WI38 (cell line): ENCODE measurements around the gene RNF187.

Experiments
- H3K4me3 ChIP-seq: 2 replicates; pipeline ENCODE4 v1.5.1; 2011; ENCODE audit warnings: low read depth, mild to moderate bottlenecking, control low read depth, low read length
- CTCF ChIP-seq: IDR thresholded peaks from 2 replicates; pipeline ENCODE4 v1.5.1; 2012; ENCODE audit warnings: low read depth, mild to moderate bottlenecking, control low read depth, low read length

Gene RNF187

GRCh38 chr1:228527596-228527995, 40.4 kb downstream of the RNF187 start:
- no peak overlapping the region for H3K4me3 ChIP-seq
- no peak for TF ChIP-seq CTCF

- no peak overlapping the region for H3K4me3 ChIP-seq
- no peak for TF ChIP-seq CTCF
Observed at GRCh38 chr1:228528612-228529011, 41.4 kb downstream of the RNF187 start.

GRCh38 chr1:228530086-228530758, 43.0 kb downstream of the RNF187 start:
- no peak overlapping the region for H3K4me3 ChIP-seq
- TF ChIP-seq CTCF, result no peak

GRCh38 chr1:228530951-228531731, 44.0 kb downstream of the RNF187 start:
- TF ChIP-seq CTCF, result no peak
- no peak overlapping the region for H3K4me3 ChIP-seq

GRCh38 chr1:228538831-228539230, 51.6 kb downstream of the RNF187 start:
- no peak for TF ChIP-seq CTCF
- H3K4me3 ChIP-seq, result no peak overlapping the region

- H3K4me3 ChIP-seq, result no peak overlapping the region
- no peak for TF ChIP-seq CTCF
Observed at GRCh38 chr1:228540161-228540917, 53.2 kb downstream of the RNF187 start.
